Mesothelial cell of epicardium (in vitro differentiated cells): Measurements from ENCODE around the gene WWOX. TPM values are rescaled to one million over a fixed set of nuclear protein-coding genes. Genes with fewer than 3 reads are reported as not detected.

Source experiments
- DNase-seq, 2 experiments: peaks; one replicate each; pipeline ENCODE4 v3.0.0; 2021; ENCODE audit warnings: low spot score in 2 of 2; ENCODE audit not compliant: unreplicated experiment in 2 of 2
- H3K27ac Mint-ChIP-seq: 2 replicates; pipeline ENCODE4 v1.8.0; 2021; ENCODE audit warnings: mixed read lengths
- H3K27me3 Mint-ChIP-seq: 2 replicates; pipeline ENCODE4 v1.8.0; 2021; ENCODE audit warnings: low read depth, mixed read lengths
- H3K36me3 Mint-ChIP-seq: 2 replicates; pipeline ENCODE4 v1.8.0; 2021; ENCODE audit warnings: mixed read lengths
- H3K4me1 Mint-ChIP-seq: 2 replicates; pipeline ENCODE4 v1.8.0; 2021; ENCODE audit warnings: mixed read lengths
- H3K4me3 Mint-ChIP-seq: 2 replicates; pipeline ENCODE4 v1.8.0; 2021; ENCODE audit warnings: mild to moderate bottlenecking, moderate library complexity, mixed read lengths
- H3K9me3 Mint-ChIP-seq: 2 replicates; pipeline ENCODE4 v1.8.0; 2021; ENCODE audit warnings: mixed read lengths
- CTCF ChIP-seq: fragments of 200-600 bp; sonication (generic); IDR thresholded peaks from one replicate; pipeline ENCODE4 v1.5.0; 2021; ENCODE audit warnings: antibody characterized with exemption; ENCODE audit not compliant: unreplicated experiment
- total RNA-seq: library from RNA; stranded (reverse); gene quantifications from 3 replicates; pipeline ENCODE4 v1.2.1, GENCODE V29; 2021

WWOX gene
- total RNA-seq, 1 donor from 2014 or later: 29.7 TPM

- no peaks in the 10 kb centered on the region for H3K36me3 Mint-ChIP-seq
- peaks cover 7% of the 10 kb centered on the region for H3K27me3 Mint-ChIP-seq
- H3K4me3 Mint-ChIP-seq: no peak overlapping the region
- TF ChIP-seq CTCF: no peak
- no peak for DNase-seq
- no peaks in the 10 kb centered on the region for H3K4me1 Mint-ChIP-seq
- H3K9me3 Mint-ChIP-seq: no peaks in the 10 kb centered on the region
- H3K27ac Mint-ChIP-seq: no peak overlapping the region
These were observed 791.0 kb downstream of the WWOX start for GRCh38 chr16:78890373-78890895.

- Mint-ChIP-seq H3K4me1 (no peaks in the 10 kb centered on the region), H3K4me3 (no peak overlapping the region), H3K27ac (no peak overlapping the region), H3K36me3 (no peaks in the 10 kb centered on the region), H3K9me3 (peaks cover 2% of the 10 kb centered on the region), H3K27me3 (peaks cover 2% of the 10 kb centered on the region)
- DNase-seq: no peak
- TF ChIP-seq CTCF: no peak
These were observed 793.7 kb downstream of the WWOX start for GRCh38 chr16:78892951-78893733.

- no peak overlapping the region for H3K27ac Mint-ChIP-seq
- H3K4me1 Mint-ChIP-seq: no peaks in the 10 kb centered on the region
These were observed 795.4 kb downstream of the WWOX start for GRCh38 chr16:78894886-78895285.

GRCh38 chr16:78895681-78896080, 796.2 kb downstream of the WWOX start:
- Mint-ChIP-seq H3K4me1 (peaks cover 4% of the 10 kb centered on the region), H3K9me3 (peaks cover 5% of the 10 kb centered on the region), H3K36me3 (no peaks in the 10 kb centered on the region), H3K27me3 (no peaks in the 10 kb centered on the region), H3K27ac (no peak overlapping the region), H3K4me3 (no peak overlapping the region)
- no peak for TF ChIP-seq CTCF
- DNase-seq: no peak

More at GRCh38 chr16:78894886-78895285, 795.4 kb downstream of the WWOX start:
- Mint-ChIP-seq H3K4me3 (no peak overlapping the region), H3K27me3 (no peaks in the 10 kb centered on the region), H3K9me3 (peaks cover 5% of the 10 kb centered on the region), H3K36me3 (no peaks in the 10 kb centered on the region)
- DNase-seq: no peak
- no peak for TF ChIP-seq CTCF

GRCh38 chr16:78896280-78896679, 796.8 kb downstream of the WWOX start:
- no peak overlapping the region for H3K4me3 Mint-ChIP-seq

More at GRCh38 chr16:78896280-78896679, 796.8 kb downstream of the WWOX start:
- no peak for TF ChIP-seq CTCF
- Mint-ChIP-seq H3K4me1 (peaks cover 4% of the 10 kb centered on the region), H3K36me3 (no peaks in the 10 kb centered on the region), H3K27me3 (no peaks in the 10 kb centered on the region), H3K27ac (no peak overlapping the region), H3K9me3 (peaks cover 5% of the 10 kb centered on the region)
- no peak for DNase-seq
